MG63 (cell line): ENCODE measurements around the gene PPP1CA. TPM values are rescaled to one million over a fixed set of nuclear protein-coding genes. Genes with fewer than 3 reads are reported as not detected.

Experiments used
- DNase-seq: peaks from one replicate; pipeline ENCODE4 v3.0.0-alpha.2; 2020
- H3K27me3 ChIP-seq: fragments of 250-450 bp; sonication (Bioruptor Pico); 2 replicates; pipeline ENCODE4 v1.5.1; 2020; ENCODE audit warnings: mild to moderate bottlenecking, moderate library complexity
- H3K36me3 ChIP-seq: fragments of 250-450 bp; sonication (Bioruptor Pico); 2 replicates; pipeline ENCODE4 v1.5.1; 2020; ENCODE audit warnings: mild to moderate bottlenecking, moderate library complexity
- H3K4me3 ChIP-seq: fragments of 250-450 bp; sonication (Bioruptor Pico); 2 replicates; pipeline ENCODE4 v1.5.1; 2020; ENCODE audit warnings: mild to moderate bottlenecking, moderate library complexity
- H3K9me3 ChIP-seq: fragments of 250-450 bp; sonication (Bioruptor Pico); 2 replicates; pipeline ENCODE4 v1.5.1; 2020; ENCODE audit warnings: mild to moderate bottlenecking, moderate library complexity
- total RNA-seq: library from RNA; depleted of rRNA; stranded (reverse); fragments of >200 nt; shearing (Covaris generic); gene quantifications from 2 replicates; pipeline ENCODE4 v1.2.3, GENCODE V29; 2014; ENCODE audit warnings: low replicate concordance; rRNA removed

Gene PPP1CA
- total RNA-seq: 244 and 262 TPM in 2 replicates

DNA sequence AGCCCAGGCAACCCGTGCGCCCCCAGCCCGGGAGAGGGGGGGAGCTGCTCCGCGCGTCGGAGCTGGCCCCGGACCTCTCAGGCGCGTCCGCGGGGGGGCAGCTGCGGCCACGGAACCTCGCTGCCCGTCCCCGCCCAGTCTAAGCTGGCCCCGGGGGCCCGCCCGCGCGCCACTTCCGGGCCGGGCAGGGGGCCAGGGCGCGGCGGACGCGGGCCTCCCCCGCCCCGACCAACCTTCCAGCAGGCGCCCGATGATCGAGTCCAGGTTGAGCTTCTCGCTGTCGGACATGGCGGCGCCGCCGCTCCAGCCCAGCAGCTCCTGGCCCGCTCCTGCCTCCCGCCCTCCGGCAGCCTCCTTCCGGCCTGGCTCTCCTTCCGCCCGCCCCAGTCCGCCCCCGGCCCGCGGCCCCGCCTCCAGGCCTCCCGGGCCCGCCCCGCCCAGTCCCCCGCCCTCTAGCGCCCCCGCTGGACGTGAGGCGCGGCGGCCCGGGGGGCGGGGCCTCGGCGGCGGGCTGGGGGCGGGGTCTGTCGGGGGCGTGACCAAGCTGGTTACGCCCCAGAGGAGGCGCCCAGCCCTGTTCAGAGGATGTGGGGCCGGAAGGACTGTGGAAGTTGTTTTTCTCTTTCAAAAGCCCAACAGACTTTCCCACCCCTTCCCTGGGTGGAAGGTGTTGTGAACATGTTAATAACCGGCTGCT, at the start of gene PPP1CA:
TSS of gene PPP1CA (minus strand) at position 364 of the 697 bp plus-strand sequence. CDS start at position 288, 76 bp downstream.
- no peaks in the 10 kb centered on the region for H3K27me3 ChIP-seq
- peaks cover 42% of the 10 kb centered on the region for H3K36me3 ChIP-seq
- DNase-seq: peak; percentile 89
- H3K9me3 ChIP-seq: no peaks in the 10 kb centered on the region
- H3K4me3 ChIP-seq: peak within 1 kb of the TSS; percentile 97

DNA sequence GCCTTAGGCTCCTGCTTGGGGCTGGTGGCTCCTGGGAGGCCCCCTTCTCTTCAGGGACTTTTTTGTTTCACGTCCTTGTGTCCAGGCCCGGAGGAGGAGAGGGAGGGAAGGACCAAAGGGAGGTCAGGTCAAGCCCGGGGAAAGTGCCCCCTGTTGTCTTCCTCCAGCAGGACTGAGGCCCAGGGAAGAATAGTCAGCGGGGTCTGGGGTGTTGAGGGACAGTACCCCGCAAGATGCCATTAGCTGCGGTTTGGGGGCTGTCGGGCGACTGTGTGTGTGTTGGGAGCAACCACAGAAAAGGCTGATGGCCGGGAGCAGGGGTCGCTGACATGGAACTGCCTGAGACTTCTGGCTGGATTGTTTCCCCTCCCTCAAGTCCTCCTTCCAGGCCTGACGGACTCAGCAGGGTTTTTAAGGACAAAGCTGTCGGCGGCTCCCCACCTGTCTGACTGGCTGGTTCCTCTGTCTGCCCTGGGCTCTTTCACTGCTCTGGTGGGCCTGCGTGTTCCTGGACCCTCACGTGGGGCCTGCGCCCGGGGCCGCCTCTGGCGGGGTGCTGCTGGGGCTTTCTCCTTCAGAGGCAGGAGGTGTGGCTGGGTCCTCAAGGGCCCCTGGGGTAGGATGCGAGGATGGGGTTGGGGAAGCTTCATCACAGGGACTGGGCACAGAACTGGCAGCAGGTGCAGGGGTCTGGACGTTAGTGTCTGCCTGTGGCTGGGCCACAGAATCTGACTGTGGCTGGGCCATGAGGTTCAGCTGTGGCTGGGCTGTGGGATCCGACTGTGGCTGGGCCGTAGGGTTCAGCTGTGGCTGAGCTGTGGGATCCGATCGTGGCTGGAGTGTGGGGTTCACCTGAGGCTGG, 49.4 kb upstream of the PPP1CA start:
- Histone ChIP-seq H3K4me3 (no peak overlapping the region), H3K27me3 (no peaks in the 10 kb centered on the region), H3K9me3 (no peaks in the 10 kb centered on the region), H3K36me3 (no peaks in the 10 kb centered on the region)
- no peak for DNase-seq

DNA sequence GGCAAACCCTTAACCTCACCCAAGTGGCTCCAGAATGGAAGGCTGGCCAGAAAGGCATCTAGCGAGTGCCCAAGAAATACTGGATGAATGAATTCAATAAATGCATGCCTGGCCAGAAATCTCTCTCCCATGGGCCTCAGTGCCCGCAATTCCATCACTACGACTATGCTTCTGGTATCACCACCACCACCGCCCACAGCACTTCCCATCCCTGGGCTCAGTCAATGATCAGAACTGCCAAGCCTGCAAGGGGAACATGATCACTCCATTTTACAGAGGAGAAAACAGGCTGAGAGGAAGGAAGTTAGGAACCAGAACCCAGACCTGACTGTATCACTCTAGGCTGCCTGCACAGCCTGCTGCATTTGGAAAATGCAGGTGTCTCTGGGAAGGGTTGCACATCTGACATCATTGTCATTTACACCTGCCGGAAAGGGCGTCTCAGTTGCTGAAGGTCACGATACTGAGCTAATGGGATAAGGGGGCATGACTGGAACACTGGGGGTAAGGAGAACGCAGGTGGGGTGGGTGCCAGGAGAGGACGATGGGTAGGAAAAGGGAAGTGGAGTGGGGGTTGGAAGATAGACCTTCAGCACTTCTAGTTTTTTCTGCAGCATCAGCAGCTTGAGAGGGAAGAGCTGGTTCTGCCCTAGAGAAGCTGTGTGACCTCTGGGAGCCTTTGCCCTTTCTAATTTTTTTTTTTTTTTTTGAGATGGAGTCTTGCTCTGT, 47.6 kb upstream of the PPP1CA start:
- Histone ChIP-seq H3K4me3 (no peak overlapping the region), H3K9me3 (no peaks in the 10 kb centered on the region), H3K27me3 (no peaks in the 10 kb centered on the region), H3K36me3 (no peaks in the 10 kb centered on the region)
- no peak for DNase-seq

GRCh38 chr11:67448220-67448609, 46.6 kb upstream of the PPP1CA start:
- Histone ChIP-seq H3K27me3 (no peaks in the 10 kb centered on the region), H3K36me3 (no peaks in the 10 kb centered on the region)
- DNase-seq: no peak

GRCh38 chr11:67445515-67445914, 43.9 kb upstream of the PPP1CA start:
- Histone ChIP-seq H3K4me3 (no peak overlapping the region), H3K27me3 (no peaks in the 10 kb centered on the region), H3K36me3 (peaks cover 3% of the 10 kb centered on the region; the same call in 1 of the 2 replicates), H3K9me3 (no peaks in the 10 kb centered on the region)
- no peak for DNase-seq

More at GRCh38 chr11:67448220-67448609, 46.6 kb upstream of the PPP1CA start:
- Histone ChIP-seq H3K4me3 (no peak overlapping the region), H3K9me3 (no peaks in the 10 kb centered on the region)

DNA sequence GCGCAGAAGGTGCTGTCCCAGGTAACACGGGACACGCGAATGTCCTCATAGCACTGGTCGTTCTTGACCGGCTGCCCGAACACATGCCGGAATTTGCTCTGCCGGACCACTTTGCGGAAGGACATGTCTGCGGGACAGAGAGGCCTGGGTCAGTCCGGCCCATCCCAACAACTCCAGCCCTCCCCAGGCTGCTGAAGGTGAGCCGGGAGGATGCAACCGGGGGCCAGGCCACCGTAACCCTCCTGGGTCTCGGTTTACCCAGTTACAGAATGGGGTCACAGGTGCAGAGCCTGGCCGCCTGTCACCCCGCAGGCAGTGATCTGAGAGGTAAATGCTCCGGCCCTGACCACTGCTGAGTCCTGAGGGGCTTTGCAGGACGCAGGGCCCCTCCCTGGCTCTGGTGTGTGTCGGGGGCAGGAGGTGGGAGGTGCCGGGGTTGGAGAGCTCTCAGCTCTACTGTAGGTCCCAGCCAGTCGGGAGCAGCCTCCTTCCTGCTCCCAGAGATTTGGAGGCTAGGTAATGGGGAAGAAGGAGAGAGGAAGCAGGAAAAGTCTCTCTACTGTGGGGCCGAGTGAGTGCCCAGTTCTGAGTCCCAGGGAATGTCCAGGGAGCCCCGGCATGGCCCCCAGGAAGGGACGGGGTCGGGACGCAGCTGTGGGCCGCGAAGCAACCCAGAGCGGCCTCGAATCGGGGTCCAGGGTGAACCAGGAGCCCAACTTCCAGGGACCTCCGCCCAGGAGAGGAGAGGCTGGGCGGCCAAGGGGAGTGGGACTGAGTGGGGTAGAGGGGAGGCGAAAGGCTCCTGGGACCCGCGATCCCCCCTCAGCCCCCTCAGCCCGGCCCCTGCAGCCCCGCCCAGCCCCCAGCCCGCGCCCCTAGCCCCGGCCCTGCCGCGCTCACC, 41.1 kb upstream of the PPP1CA start:
- DNase-seq: no peak
- Histone ChIP-seq H3K9me3 (no peaks in the 10 kb centered on the region), H3K27me3 (no peaks in the 10 kb centered on the region), H3K4me3 (peak overlapping the region; percentile 67), H3K36me3 (peaks cover 13% of the 10 kb centered on the region)

- Histone ChIP-seq H3K4me3 (no peak overlapping the region), H3K9me3 (no peaks in the 10 kb centered on the region), H3K36me3 (peaks cover 14% of the 10 kb centered on the region), H3K27me3 (no peaks in the 10 kb centered on the region)
- DNase-seq: no peak
Observed at GRCh38 chr11:67441731-67442351, 40.2 kb upstream of the PPP1CA start.

DNA sequence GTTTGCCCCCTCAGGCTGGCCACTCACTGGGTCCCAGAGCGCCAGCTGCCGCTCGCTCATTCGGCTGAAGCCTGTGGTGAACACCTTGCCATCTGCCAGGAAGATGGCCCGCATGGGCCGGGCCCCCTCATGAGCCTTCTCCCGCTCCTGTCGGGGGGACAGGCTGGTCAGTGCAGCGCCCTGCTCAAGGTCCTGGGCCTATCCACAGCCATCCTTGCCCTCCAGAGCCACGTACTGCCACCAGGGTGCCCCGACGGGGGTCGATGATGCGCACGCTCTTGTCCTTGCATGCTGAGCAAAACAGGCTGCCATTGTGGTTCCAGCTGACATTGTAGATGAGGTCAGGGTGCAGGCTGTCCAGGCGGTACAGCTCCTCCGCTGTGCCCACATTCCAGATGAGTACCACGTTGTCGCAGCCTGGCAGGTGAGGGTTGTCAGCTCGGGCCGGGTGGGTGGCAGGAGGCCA, 39.5 kb upstream of the PPP1CA start:
- DNase-seq: no peak
- no peak overlapping the region for H3K4me3 ChIP-seq
- H3K36me3 ChIP-seq: peaks cover 14% of the 10 kb centered on the region
- H3K27me3 ChIP-seq: no peaks in the 10 kb centered on the region
- H3K9me3 ChIP-seq: no peaks in the 10 kb centered on the region

GRCh38 chr11:67440229-67441097, 38.8 kb upstream of the PPP1CA start:
- Histone ChIP-seq H3K4me3 (no peak overlapping the region), H3K9me3 (no peaks in the 10 kb centered on the region), H3K36me3 (peaks cover 14% of the 10 kb centered on the region), H3K27me3 (no peaks in the 10 kb centered on the region)
- no peak for DNase-seq

- DNase-seq: peak; percentile 52
- H3K9me3 ChIP-seq: no peaks in the 10 kb centered on the region
- H3K4me3 ChIP-seq: no peak overlapping the region
- peaks cover 22% of the 10 kb centered on the region for H3K36me3 ChIP-seq
- no peaks in the 10 kb centered on the region for H3K27me3 ChIP-seq
Observed at GRCh38 chr11:67439321-67440228, 37.9 kb upstream of the PPP1CA start.

- Histone ChIP-seq H3K9me3 (no peaks in the 10 kb centered on the region), H3K4me3 (no peak overlapping the region), H3K27me3 (no peaks in the 10 kb centered on the region), H3K36me3 (peaks cover 30% of the 10 kb centered on the region)
- no peak for DNase-seq
Observed at GRCh38 chr11:67438158-67438902, 36.7 kb upstream of the PPP1CA start.

- no peak for DNase-seq
- no peaks in the 10 kb centered on the region for H3K27me3 ChIP-seq
- peaks cover 31% of the 10 kb centered on the region for H3K36me3 ChIP-seq
- H3K4me3 ChIP-seq: no peak overlapping the region
- H3K9me3 ChIP-seq: no peaks in the 10 kb centered on the region
Observed at GRCh38 chr11:67437809-67438157, 36.1 kb upstream of the PPP1CA start.

DNA sequence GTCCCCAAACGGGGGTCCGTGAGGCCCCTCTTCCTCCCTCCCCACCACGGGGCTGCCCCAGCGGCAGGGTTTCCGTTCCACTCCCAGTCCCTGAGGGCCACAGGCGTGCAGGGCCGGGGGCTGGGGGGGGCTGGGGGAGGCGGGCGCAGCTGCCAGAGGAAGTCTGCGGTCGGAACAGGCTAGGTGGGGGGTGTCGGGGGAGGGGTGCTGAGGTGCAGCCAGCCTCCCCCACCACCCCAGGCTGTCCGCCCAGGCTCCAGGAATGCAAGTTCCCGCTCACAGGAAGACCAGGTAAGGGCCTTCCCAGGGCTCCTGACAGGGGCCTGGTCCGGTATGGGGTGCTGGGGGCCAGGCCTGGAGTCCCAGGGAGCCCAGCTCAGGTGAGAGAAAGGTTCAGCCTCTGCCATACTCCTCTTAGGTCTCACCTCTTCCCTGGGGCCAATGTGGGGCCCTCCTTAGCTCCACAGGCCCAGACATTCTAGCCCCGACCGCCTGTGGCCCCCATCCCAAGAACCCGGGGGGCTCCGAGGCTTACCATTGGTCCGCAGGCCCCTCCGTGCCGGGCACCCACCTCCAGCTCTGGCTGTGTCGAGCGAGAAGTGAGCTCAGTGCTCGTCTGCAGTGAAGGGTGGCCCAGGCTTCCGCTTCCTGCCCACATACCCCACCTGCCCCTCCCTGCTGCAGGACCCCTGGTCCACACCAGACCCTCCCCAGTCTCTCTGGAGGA, 35.6 kb upstream of the PPP1CA start, which contains the start of gene PTPRCAP:
TSS of gene PTPRCAP (minus strand) at position 601 of the 727 bp plus-strand sequence. CDS start at position 538, 63 bp downstream.
- no peaks in the 10 kb centered on the region for H3K27me3 ChIP-seq
- H3K9me3 ChIP-seq: no peaks in the 10 kb centered on the region
- peaks cover 35% of the 10 kb centered on the region for H3K36me3 ChIP-seq
- H3K4me3 ChIP-seq: no peak within 1 kb of the TSS
- no peak for DNase-seq
